HL-60/S4 (cell line): ENCODE results near the gene SLC1A4.
"Not testable (repeated sequence)": the region's sequence is repeated elsewhere in the genome, so short reads cannot be mapped to it uniquely, and the experiment has no call there.

Experiments
- in situ Hi-C: fragments of 300-500 bp; cut with MboI; formaldehyde crosslinking; loops from 2 replicates; pipeline ENCODE4 v1.14.3; 2022; ENCODE audit warnings: low sequenced_read_pairs

SLC1A4 gene

GRCh38 chr2:64990876-64991275 is 1.7 kb downstream of the SLC1A4 start:
- in situ Hi-C loops, result no loop called here

GRCh38 chr2:64992218-64992617 is 3.0 kb downstream of the SLC1A4 start:
- in situ Hi-C loops, result no loop called here

GRCh38 chr2:64992990-64993389 is 3.8 kb downstream of the SLC1A4 start:
- in situ Hi-C loops, result no loop called here

GRCh38 chr2:64995041-64995440 is 5.8 kb downstream of the SLC1A4 start:
- in situ Hi-C loops, result no loop called here

- in situ Hi-C loops, result no loop called here
Observed at GRCh38 chr2:64996871-64997307, 7.7 kb downstream of the SLC1A4 start.

GRCh38 chr2:64998658-64999061 is 9.5 kb downstream of the SLC1A4 start:
- in situ Hi-C loops, result no loop called here

- in situ Hi-C loops, result no loop called here
Observed at GRCh38 chr2:64999754-65000153, 10.6 kb downstream of the SLC1A4 start.

GRCh38 chr2:65000644-65001043 is 11.4 kb downstream of the SLC1A4 start:
- in situ Hi-C loops, result no loop called here

- in situ Hi-C loops, result no loop called here
Observed at GRCh38 chr2:65003037-65003436, 13.8 kb downstream of the SLC1A4 start.

GRCh38 chr2:65004232-65004631 is 15.0 kb downstream of the SLC1A4 start:
- in situ Hi-C loops, result not testable (repeated sequence)

- in situ Hi-C loops, result no loop called here
Observed at GRCh38 chr2:65013776-65014175, 24.6 kb downstream of the SLC1A4 start.

GRCh38 chr2:65015731-65016130 is 26.5 kb downstream of the SLC1A4 start:
- in situ Hi-C loops, result no loop called here

GRCh38 chr2:65016789-65017188 is 27.6 kb downstream of the SLC1A4 start:
- in situ Hi-C loops, result no loop called here

- in situ Hi-C loops, result no loop called here
Observed at GRCh38 chr2:65017335-65017734, 28.1 kb downstream of the SLC1A4 start.

GRCh38 chr2:65018141-65018582 is 29.0 kb downstream of the SLC1A4 start:
- in situ Hi-C loops, result no loop called here

GRCh38 chr2:65019010-65019409 is 29.8 kb downstream of the SLC1A4 start:
- in situ Hi-C loops, result no loop called here

- in situ Hi-C loops, result no loop called here
Observed at GRCh38 chr2:65019675-65020195, 30.5 kb downstream of the SLC1A4 start.

- in situ Hi-C loops, result not testable (repeated sequence)
Observed at GRCh38 chr2:65020251-65020650, 31.1 kb downstream of the SLC1A4 start.

GRCh38 chr2:65020943-65021528 is 31.8 kb downstream of the SLC1A4 start:
- in situ Hi-C loops, result no loop called here

GRCh38 chr2:65021709-65022108 is 32.5 kb downstream of the SLC1A4 start:
- in situ Hi-C loops, result no loop called here

GRCh38 chr2:65022189-65022588 is 33.0 kb downstream of the SLC1A4 start:
- in situ Hi-C loops, result no loop called here

GRCh38 chr2:65023742-65024141 is 34.5 kb downstream of the SLC1A4 start:
- in situ Hi-C loops, result no loop called here
